ENCODE results near the gene AKAP13. TPM values are rescaled to one million over a fixed set of nuclear protein-coding genes. Genes with fewer than 3 reads are reported as not detected.
"Not testable (repeated sequence)": the region's sequence is repeated elsewhere in the genome, so short reads cannot be mapped to it uniquely, and the experiment has no call there.

Gene AKAP13
- polyA plus RNA-seq, 1 of the 3 experiments (the other 2 are of a cell fraction), result 8.4 TPM

DNA sequence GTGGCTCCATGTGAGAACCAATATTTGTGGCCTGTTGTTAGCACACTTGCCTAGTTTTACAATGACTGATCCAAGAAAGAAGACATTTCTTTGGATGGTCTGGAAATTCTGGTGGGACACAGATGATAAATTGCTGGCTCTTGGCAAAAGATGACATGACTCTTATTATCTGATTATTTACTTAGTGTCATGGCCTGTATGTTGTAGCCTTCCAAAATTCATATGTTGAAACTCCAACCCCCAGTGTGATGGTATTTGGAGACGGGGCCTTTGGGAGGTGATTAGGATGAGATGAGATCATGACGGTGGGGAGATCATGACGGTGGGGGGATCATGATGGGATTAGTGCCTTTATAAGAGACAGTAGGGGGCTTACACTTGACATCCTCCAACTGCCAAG lies 30.0 kb upstream of the AKAP13 start:
- TF ChIP-seq RFX5 (IDR thresholded peaks at IDR 0.05; ENCODE audit: low read length) (no peak), TEAD4 (IDR thresholded peaks at IDR 0.05; ENCODE audit: borderline replicate concordance, insufficient read depth) (no peak), FOXM1 (IDR thresholded peaks at IDR 0.05; ENCODE audit: low read depth) (no peak), TAF1 (IDR thresholded peaks at IDR 0.05; ENCODE audit: borderline replicate concordance, low read depth, low read length) (no peak), REST (IDR thresholded peaks at IDR 0.05; ENCODE audit: low read depth, low read length) (no peak), EZH2phosphoT487 (IDR thresholded peaks at IDR 0.05; ENCODE audit: borderline replicate concordance, low read depth) (no peak), JUND (IDR thresholded peaks at IDR 0.05) (no peak), CHD2 (IDR thresholded peaks at IDR 0.05; ENCODE audit: low read length, partially characterized antibody) (no peak), RCOR1 (IDR thresholded peaks at IDR 0.05; ENCODE audit: low read length) (no peak), POLR2AphosphoS5 (IDR thresholded peaks at IDR 0.05; ENCODE audit: low read depth, low read length) (no peak), FOXJ3 (CRISPR knock-in tag; IDR thresholded peaks at IDR 0.05) (no peak), NRF1 (IDR thresholded peaks at IDR 0.05; ENCODE audit: low read depth, low read length) (no peak), RXRA (IDR thresholded peaks at IDR 0.05; ENCODE audit: borderline replicate concordance, low read depth) (no peak), ELF1 (IDR thresholded peaks at IDR 0.05) (no peak), YY1 (IDR thresholded peaks at IDR 0.05; ENCODE audit: low read depth) (no peak)
- TF ChIP-seq, protein P1, sequence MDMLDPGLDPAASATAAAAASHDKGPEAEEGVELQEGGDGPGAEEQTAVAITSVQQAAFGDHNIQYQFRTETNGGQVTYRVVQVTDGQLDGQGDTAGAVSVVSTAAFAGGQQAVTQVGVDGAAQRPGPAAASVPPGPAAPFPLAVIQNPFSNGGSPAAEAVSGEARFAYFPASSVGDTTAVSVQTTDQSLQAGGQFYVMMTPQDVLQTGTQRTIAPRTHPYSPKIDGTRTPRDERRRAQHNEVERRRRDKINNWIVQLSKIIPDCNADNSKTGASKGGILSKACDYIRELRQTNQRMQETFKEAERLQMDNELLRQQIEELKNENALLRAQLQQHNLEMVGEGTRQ (IDR thresholded peaks at IDR 0.05; ENCODE audit: borderline replicate concordance, low read depth, low read length), result no peak
- TF ChIP-seq, protein P2, sequence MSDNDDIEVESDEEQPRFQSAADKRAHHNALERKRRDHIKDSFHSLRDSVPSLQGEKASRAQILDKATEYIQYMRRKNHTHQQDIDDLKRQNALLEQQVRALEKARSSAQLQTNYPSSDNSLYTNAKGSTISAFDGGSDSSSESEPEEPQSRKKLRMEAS (IDR thresholded peaks at IDR 0.05; ENCODE audit: low read depth), result no peak
- TF ChIP-seq, protein P3, sequence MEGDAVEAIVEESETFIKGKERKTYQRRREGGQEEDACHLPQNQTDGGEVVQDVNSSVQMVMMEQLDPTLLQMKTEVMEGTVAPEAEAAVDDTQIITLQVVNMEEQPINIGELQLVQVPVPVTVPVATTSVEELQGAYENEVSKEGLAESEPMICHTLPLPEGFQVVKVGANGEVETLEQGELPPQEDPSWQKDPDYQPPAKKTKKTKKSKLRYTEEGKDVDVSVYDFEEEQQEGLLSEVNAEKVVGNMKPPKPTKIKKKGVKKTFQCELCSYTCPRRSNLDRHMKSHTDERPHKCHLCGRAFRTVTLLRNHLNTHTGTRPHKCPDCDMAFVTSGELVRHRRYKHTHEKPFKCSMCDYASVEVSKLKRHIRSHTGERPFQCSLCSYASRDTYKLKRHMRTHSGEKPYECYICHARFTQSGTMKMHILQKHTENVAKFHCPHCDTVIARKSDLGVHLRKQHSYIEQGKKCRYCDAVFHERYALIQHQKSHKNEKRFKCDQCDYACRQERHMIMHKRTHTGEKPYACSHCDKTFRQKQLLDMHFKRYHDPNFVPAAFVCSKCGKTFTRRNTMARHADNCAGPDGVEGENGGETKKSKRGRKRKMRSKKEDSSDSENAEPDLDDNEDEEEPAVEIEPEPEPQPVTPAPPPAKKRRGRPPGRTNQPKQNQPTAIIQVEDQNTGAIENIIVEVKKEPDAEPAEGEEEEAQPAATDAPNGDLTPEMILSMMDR (IDR thresholded peaks at IDR 0.05), result no peak
- ChIA-PET POLR2A (no interaction called here), CTCF (no interaction called here)
- Histone ChIP-seq H3K27me3 (ENCODE audit: insufficient read depth) (no peaks in the 10 kb centered on the region), H3K9me2 (no peaks in the 10 kb centered on the region), H3K4me2 (no peak overlapping the region), H3K79me2 (ENCODE audit: insufficient read depth) (no peaks in the 10 kb centered on the region), H3K36me3 (replicated peaks in 1 of 2; ENCODE audit: control insufficient read depth in 1 of 2, insufficient read depth in 2 of 2, low read length in 1 of 2) (no peaks in the 10 kb centered on the region), H3K9me3 (no peaks in the 10 kb centered on the region), H3K9ac (no peak overlapping the region), H3K4me1 (ENCODE audit: control insufficient read depth in 1 of 2, insufficient read depth in 2 of 2, low read depth in 1 of 2, low read length in 1 of 2) (peaks cover 2 to 8% of the 10 kb centered on the region in 2 experiments; a peak in 2 of 4 replicates), H4K20me1 (ENCODE audit: insufficient read depth) (no peaks in the 10 kb centered on the region), H2AFZ (ENCODE audit: low read depth) (no peak overlapping the region), H3K27ac (ENCODE audit: low read depth in 2 of 2, low read length in 1 of 2) (no peak overlapping the region), H3K4me3 (ENCODE audit: low read depth in 2 of 2, low read length in 1 of 2) (no peak overlapping the region), H3F3A (replicated peaks; ENCODE audit: insufficient read depth) (peaks cover 3% of the 10 kb centered on the region)
- WGBS (ENCODE audit: low lambda C conversion rate), result 95% methylated on average over 3 of the region's 3 CpGs
- no peak for DNase-seq

DNA sequence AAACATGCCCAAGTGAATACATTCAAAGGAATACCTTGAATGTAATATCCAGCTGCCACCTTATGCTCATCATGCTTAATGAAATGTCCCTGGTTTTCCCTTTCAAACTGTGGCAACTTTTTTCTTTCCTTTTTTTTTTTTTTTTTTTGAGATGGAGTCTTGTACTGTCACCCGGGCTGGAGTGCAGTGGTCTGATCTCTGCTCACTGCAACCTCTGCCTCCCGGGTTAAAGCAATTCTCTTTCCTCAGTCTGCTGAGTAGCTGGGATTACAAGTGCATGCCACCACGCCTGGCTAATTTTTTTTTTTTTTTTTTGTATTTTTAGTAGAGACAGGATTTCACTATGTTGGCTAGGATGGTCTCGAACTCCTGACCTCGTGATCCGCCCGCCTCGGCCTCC lies 28.9 kb upstream of the AKAP13 start:
- H3K27ac ChIP-seq (ENCODE audit: low read depth in 2 of 2, low read length in 1 of 2); POLR2A ChIA-PET; H3F3A ChIP-seq (replicated peaks; ENCODE audit: insufficient read depth); H4K20me1 ChIP-seq (ENCODE audit: insufficient read depth); H3K27me3 ChIP-seq (ENCODE audit: insufficient read depth); H3K4me2 ChIP-seq; H3K4me3 ChIP-seq (ENCODE audit: low read depth in 2 of 2, low read length in 1 of 2); CTCF ChIA-PET; H2AFZ ChIP-seq (ENCODE audit: low read depth); H3K4me1 ChIP-seq (ENCODE audit: control insufficient read depth in 1 of 2, insufficient read depth in 2 of 2, low read depth in 1 of 2, low read length in 1 of 2); H3K9me2 ChIP-seq; H3K9ac ChIP-seq; H3K9me3 ChIP-seq; H3K36me3 ChIP-seq (replicated peaks in 1 of 2; ENCODE audit: control insufficient read depth in 1 of 2, insufficient read depth in 2 of 2, low read length in 1 of 2); DNase-seq; H3K79me2 ChIP-seq (ENCODE audit: insufficient read depth): not testable (repeated sequence)
- WGBS (ENCODE audit: low lambda C conversion rate), result 83% methylated on average over 8 of the region's 8 CpGs

Data from SK-N-SH (cell line).